GM23248 (cell line): ENCODE results near the gene R3HDML.

ENCODE experiments used
- EZH2 ChIP-seq: fragments of 200-600 bp; sonication (generic); IDR thresholded peaks from 2 replicates; pipeline ENCODE4 v1.6.1; 2018; ENCODE audit warnings: antibody characterized with exemption, mild to moderate bottlenecking; ENCODE audit not compliant: insufficient read depth, poor library complexity, severe bottlenecking
- EZH2phosphoT487 ChIP-seq: fragments of 200-600 bp; sonication (generic); IDR thresholded peaks from 2 replicates; pipeline ENCODE4 v1.6.1; 2018; ENCODE audit warnings: antibody characterized with exemption, moderate library complexity, mild to moderate bottlenecking, low read depth; ENCODE audit not compliant: insufficient read depth

GRCh38 chr20:44396369-44397130 is 59.7 kb downstream of the R3HDML start:
- no peak for TF ChIP-seq EZH2
- no peak for TF ChIP-seq EZH2phosphoT487
